Karpas-422 (cell line): ENCODE data around the gene RFLNA. TPM values are rescaled to one million over a fixed set of nuclear protein-coding genes. Genes with fewer than 3 reads are reported as not detected.

Experiments
- DNase-seq: peaks from one replicate; pipeline ENCODE4 v3.0.0-alpha.2; 2015
- H2AFZ ChIP-seq: fragments of 200-600 bp; sonication (generic); 2 replicates; pipeline ENCODE4 v1.6.1; 2014; ENCODE audit warnings: antibody characterized with exemption, low read length, mixed read lengths
- H3K27ac ChIP-seq: fragments of 200-600 bp; sonication (generic); 2 replicates; pipeline ENCODE4 v1.5.1; 2014; ENCODE audit warnings: mild to moderate bottlenecking, low read length, moderate library complexity
- H3K27me3 ChIP-seq: fragments of 200-600 bp; sonication (generic); 2 replicates; pipeline ENCODE4 v1.6.1; 2014; ENCODE audit warnings: low read length, mixed read lengths
- H3K36me3 ChIP-seq: fragments of 200-600 bp; sonication (generic); 2 replicates; pipeline ENCODE4 v1.6.1; 2014; ENCODE audit warnings: low read length, mixed read lengths; ENCODE audit not compliant: insufficient read depth
- H3K4me1 ChIP-seq: fragments of 200-600 bp; sonication (generic); 2 replicates; pipeline ENCODE4 v1.6.1; 2014; ENCODE audit warnings: mild to moderate bottlenecking, low read length, mixed read lengths
- H3K4me2 ChIP-seq: fragments of 200-600 bp; sonication (generic); 2 replicates; pipeline ENCODE4 v1.6.1; 2014; ENCODE audit warnings: low read length, low read depth, mild to moderate bottlenecking; ENCODE audit not compliant: poor library complexity, severe bottlenecking
- H3K4me3 ChIP-seq: fragments of 200-600 bp; sonication (generic); 2 replicates; pipeline ENCODE4 v1.5.1; 2014; ENCODE audit warnings: mild to moderate bottlenecking, antibody characterized with exemption, low read length, mixed read lengths
- H3K79me2 ChIP-seq: fragments of 200-600 bp; sonication (generic); 2 replicates; pipeline ENCODE4 v1.6.1; 2014; ENCODE audit warnings: mild to moderate bottlenecking, low read length, mixed read lengths
- H3K9ac ChIP-seq: fragments of 200-600 bp; sonication (generic); 2 replicates; pipeline ENCODE4 v1.6.0; 2014; ENCODE audit warnings: low read length
- H3K9me2 ChIP-seq: fragments of 200-600 bp; sonication (generic), shearing (Covaris generic); replicated peaks from 2 replicates; pipeline ENCODE4 v1.6.0; 2014; ENCODE audit warnings: mild to moderate bottlenecking, low read length, moderate library complexity; ENCODE audit not compliant: insufficient read depth
- H3K9me3 ChIP-seq: fragments of 300-700, 200-600 bp; sonication (generic); 2 replicates; pipeline ENCODE4 v1.6.1; 2014; ENCODE audit warnings: low read length, mixed read lengths
- H4K20me1 ChIP-seq: fragments of 200-600 bp; sonication (generic); 2 replicates; pipeline ENCODE4 v1.6.1; 2014; ENCODE audit warnings: mild to moderate bottlenecking, antibody characterized with exemption, low read length, low read depth; ENCODE audit not compliant: insufficient read depth
- total RNA-seq: library from RNA; depleted of rRNA; stranded (reverse); fragments of >200 nt; shearing (Covaris generic); gene quantifications from 2 replicates; pipeline ENCODE4 v1.2.3, GENCODE V29; 2014; ENCODE audit warnings: low replicate concordance

RFLNA gene
- total RNA-seq, 1 experiment from 2014 or later: not detected

- DNase-seq: no peak
- H3K9me2 ChIP-seq: no peaks in the 10 kb centered on the region
- H4K20me1 ChIP-seq: no peaks in the 10 kb centered on the region; the same call in 1 of the 2 replicates
- H3K9me3 ChIP-seq: no peaks in the 10 kb centered on the region; the same call in 1 of the 2 replicates
- H3K9ac ChIP-seq: no peak overlapping the region
- no peak overlapping the region for H3K4me2 ChIP-seq
- no peaks in the 10 kb centered on the region; the same call in 1 of the 2 replicates for H3K27me3 ChIP-seq
- H3K36me3 ChIP-seq: no peaks in the 10 kb centered on the region
- H3K4me1 ChIP-seq: no peaks in the 10 kb centered on the region
- H2AFZ ChIP-seq: no peak overlapping the region
- no peak overlapping the region for H3K27ac ChIP-seq
- no peak overlapping the region for H3K4me3 ChIP-seq
- H3K79me2 ChIP-seq: no peaks in the 10 kb centered on the region
Observed at GRCh38 chr12:124279315-124279714, 15.6 kb upstream of the RFLNA start.

GRCh38 chr12:124279846-124280360, 15.0 kb upstream of the RFLNA start:
- DNase-seq: no peak
- H4K20me1 ChIP-seq: no peaks in the 10 kb centered on the region; the same call in 1 of the 2 replicates
- H2AFZ ChIP-seq: no peak overlapping the region
- no peak overlapping the region for H3K27ac ChIP-seq
- H3K27me3 ChIP-seq: peaks cover 4% of the 10 kb centered on the region; the same call in 1 of the 2 replicates
- H3K9me3 ChIP-seq: peaks cover 2% of the 10 kb centered on the region; the same call in 1 of the 2 replicates
- H3K9ac ChIP-seq: no peak overlapping the region
- no peaks in the 10 kb centered on the region for H3K9me2 ChIP-seq
- H3K4me1 ChIP-seq: no peaks in the 10 kb centered on the region
- no peaks in the 10 kb centered on the region for H3K36me3 ChIP-seq
- H3K4me2 ChIP-seq: no peak overlapping the region
- H3K4me3 ChIP-seq: no peak overlapping the region
- no peaks in the 10 kb centered on the region for H3K79me2 ChIP-seq

- DNase-seq: no peak
Observed at GRCh38 chr12:124281309-124281708, 13.6 kb upstream of the RFLNA start.

GRCh38 chr12:124282287-124282686, 12.6 kb upstream of the RFLNA start:
- Histone ChIP-seq H3K4me1 (no peaks in the 10 kb centered on the region), H4K20me1 (no peaks in the 10 kb centered on the region), H3K9me2 (no peaks in the 10 kb centered on the region), H2AFZ (no peak overlapping the region), H3K9ac (no peak overlapping the region), H3K36me3 (no peaks in the 10 kb centered on the region), H3K27ac (no peak overlapping the region), H3K27me3 (peaks cover 4% of the 10 kb centered on the region; the same call in 1 of the 2 replicates), H3K4me3 (no peak overlapping the region), H3K4me2 (no peak overlapping the region), H3K79me2 (no peaks in the 10 kb centered on the region), H3K9me3 (peaks cover 3% of the 10 kb centered on the region; the same call in 1 of the 2 replicates)
- no peak for DNase-seq

More at GRCh38 chr12:124281309-124281708, 13.6 kb upstream of the RFLNA start:
- Histone ChIP-seq H3K9me2 (no peaks in the 10 kb centered on the region), H3K9me3 (peaks cover 3% of the 10 kb centered on the region; the same call in 1 of the 2 replicates), H4K20me1 (no peaks in the 10 kb centered on the region), H3K4me1 (no peaks in the 10 kb centered on the region), H3K4me2 (no peak overlapping the region), H2AFZ (no peak overlapping the region), H3K9ac (no peak overlapping the region), H3K36me3 (no peaks in the 10 kb centered on the region), H3K4me3 (no peak overlapping the region), H3K27me3 (peaks cover 4% of the 10 kb centered on the region; the same call in 1 of the 2 replicates), H3K79me2 (no peaks in the 10 kb centered on the region), H3K27ac (no peak overlapping the region)

- no peak overlapping the region for H3K4me3 ChIP-seq
- H3K9me2 ChIP-seq: no peaks in the 10 kb centered on the region
- H3K79me2 ChIP-seq: no peaks in the 10 kb centered on the region
- H3K27me3 ChIP-seq: peaks cover 4% of the 10 kb centered on the region; the same call in 1 of the 2 replicates
- no peak overlapping the region for H3K4me2 ChIP-seq
- H3K36me3 ChIP-seq: no peaks in the 10 kb centered on the region
- no peak overlapping the region for H3K9ac ChIP-seq
- no peak overlapping the region for H2AFZ ChIP-seq
- no peak for DNase-seq
- H3K27ac ChIP-seq: no peak overlapping the region
- H4K20me1 ChIP-seq: no peaks in the 10 kb centered on the region
- no peaks in the 10 kb centered on the region for H3K4me1 ChIP-seq
- H3K9me3 ChIP-seq: peaks cover 3% of the 10 kb centered on the region; the same call in 1 of the 2 replicates
Observed at GRCh38 chr12:124283326-124283725, 11.6 kb upstream of the RFLNA start.

GRCh38 chr12:124284368-124284767, 10.5 kb upstream of the RFLNA start:
- Histone ChIP-seq H3K36me3 (no peaks in the 10 kb centered on the region), H3K27me3 (peaks cover 4% of the 10 kb centered on the region; the same call in 1 of the 2 replicates), H3K4me2 (no peak overlapping the region), H3K4me3 (no peak overlapping the region), H4K20me1 (no peaks in the 10 kb centered on the region), H3K79me2 (no peaks in the 10 kb centered on the region), H3K9ac (no peak overlapping the region), H2AFZ (no peak overlapping the region), H3K27ac (no peak overlapping the region), H3K9me2 (no peaks in the 10 kb centered on the region), H3K4me1 (no peaks in the 10 kb centered on the region), H3K9me3 (peaks cover 3% of the 10 kb centered on the region; the same call in 1 of the 2 replicates)
- no peak for DNase-seq

- Histone ChIP-seq H3K4me3 (no peak overlapping the region), H3K9ac (no peak overlapping the region), H3K9me2 (no peaks in the 10 kb centered on the region), H3K4me2 (no peak overlapping the region), H3K79me2 (no peaks in the 10 kb centered on the region), H3K27me3 (peaks cover 4% of the 10 kb centered on the region; the same call in 1 of the 2 replicates), H3K27ac (no peak overlapping the region), H2AFZ (no peak overlapping the region), H3K9me3 (peaks cover 3% of the 10 kb centered on the region; the same call in 1 of the 2 replicates), H4K20me1 (no peaks in the 10 kb centered on the region), H3K4me1 (no peaks in the 10 kb centered on the region), H3K36me3 (no peaks in the 10 kb centered on the region)
- DNase-seq: no peak
Observed at GRCh38 chr12:124286414-124286813, 8.5 kb upstream of the RFLNA start.

GRCh38 chr12:124286971-124287370, 7.9 kb upstream of the RFLNA start:
- no peak overlapping the region for H3K9ac ChIP-seq

More at GRCh38 chr12:124286971-124287370, 7.9 kb upstream of the RFLNA start:
- Histone ChIP-seq H3K9me2 (no peaks in the 10 kb centered on the region), H2AFZ (no peak overlapping the region), H3K36me3 (no peaks in the 10 kb centered on the region), H3K79me2 (no peaks in the 10 kb centered on the region), H3K4me1 (no peaks in the 10 kb centered on the region), H3K4me3 (no peak overlapping the region), H3K27ac (no peak overlapping the region), H4K20me1 (no peaks in the 10 kb centered on the region), H3K9me3 (peaks cover 3% of the 10 kb centered on the region; the same call in 1 of the 2 replicates), H3K27me3 (peaks cover 4% of the 10 kb centered on the region; the same call in 1 of the 2 replicates), H3K4me2 (no peak overlapping the region)
- DNase-seq: no peak
